Inflammatory macrophage treated with lipopolysaccharide for 1 hour (primary cell): ENCODE results near the gene HCN4.
A peak's percentile ranks its signal among the peaks of the same experiment; 100 is the strongest.

Source experiments
- DNase-seq, 2 donors: peaks; one replicate each; pipeline ENCODE4 v3.0.0-alpha.2; 2020 to 2022

HCN4 gene

GRCh38 chr15:73291441-73291840 lies 77.3 kb downstream of the HCN4 start:
- no peak for DNase-seq

GRCh38 chr15:73287019-73287418 lies 81.7 kb downstream of the HCN4 start:
- peak; percentile 70 to 80 for DNase-seq

DNA sequence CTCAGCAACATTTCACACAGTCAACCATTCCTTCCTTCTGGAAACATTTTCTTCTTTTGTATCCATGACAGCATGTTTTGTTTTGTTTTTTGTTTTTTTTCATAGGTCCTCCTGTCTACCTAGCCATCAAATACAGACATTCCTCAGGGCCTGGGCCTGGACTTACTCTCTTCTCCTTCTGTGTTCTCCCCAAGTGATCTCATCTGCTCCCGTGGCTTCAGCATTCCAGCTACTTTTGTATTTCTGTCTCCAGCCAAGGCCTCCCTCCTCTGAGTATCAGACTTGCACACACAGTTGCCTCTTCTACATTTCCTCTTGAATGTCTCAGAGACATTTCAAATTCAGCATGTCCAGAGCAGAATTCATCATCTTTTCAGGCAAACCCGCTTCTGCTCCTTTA lies 82.4 kb downstream of the HCN4 start:
- DNase-seq, result no peak

DNA sequence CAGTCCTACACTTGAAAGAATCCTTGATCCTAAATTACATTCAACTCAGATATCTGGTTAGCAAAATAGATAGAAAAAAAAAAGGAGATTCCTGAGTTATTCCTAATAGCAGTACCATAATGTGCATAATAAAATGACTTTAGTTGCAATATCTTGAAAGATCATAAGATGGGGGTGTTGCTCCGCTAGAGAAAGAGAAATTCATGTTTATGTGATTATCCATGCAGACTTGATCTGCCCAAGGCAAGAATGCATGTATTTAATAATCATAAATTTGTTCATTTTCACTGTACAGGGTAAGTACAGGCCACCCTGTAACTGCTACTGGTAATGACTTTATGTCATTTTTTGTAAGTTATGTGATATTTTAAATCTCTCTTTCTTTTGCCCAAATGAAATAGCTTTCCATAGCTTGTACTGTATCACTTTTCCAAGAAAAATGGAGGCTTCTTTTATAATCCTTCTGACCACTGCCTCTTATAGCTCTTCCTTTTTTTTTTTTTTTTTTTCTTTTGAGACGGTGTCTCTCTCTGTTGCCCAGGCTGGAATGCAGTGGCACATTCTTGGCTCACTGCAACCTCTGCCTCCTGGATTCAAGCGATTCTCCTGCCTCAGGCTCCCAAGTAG lies 84.6 kb downstream of the HCN4 start:
- peak in 1 of 2 donors; percentile 66 for DNase-seq

DNA sequence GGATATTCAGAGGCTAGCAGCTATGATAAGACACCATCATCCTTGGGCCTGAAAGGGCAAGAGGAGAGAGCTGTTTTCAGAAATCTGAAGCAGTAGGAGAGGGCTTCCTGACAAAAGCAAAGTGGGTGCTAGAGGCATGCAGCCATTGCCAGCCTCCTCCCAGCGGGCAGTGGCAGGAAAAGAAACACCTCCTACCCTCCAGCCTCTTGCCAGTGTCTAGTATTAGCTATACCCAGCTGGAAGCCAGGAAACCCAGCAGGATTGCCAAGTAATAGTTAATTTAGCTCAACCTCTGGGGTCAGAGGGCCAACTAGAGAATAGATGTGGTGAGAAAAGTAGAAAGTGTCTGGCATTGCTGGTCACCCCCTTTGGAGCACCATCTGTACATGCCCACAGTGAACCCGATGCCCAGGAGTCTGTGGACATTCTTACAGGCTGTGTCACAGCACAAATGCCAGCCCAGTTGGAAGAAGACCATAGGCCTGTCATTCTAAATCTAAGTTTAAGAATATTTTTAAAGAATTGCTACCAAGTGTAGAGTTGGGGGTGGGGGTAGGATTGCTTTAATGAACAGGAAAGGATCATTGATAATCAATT lies 85.3 kb downstream of the HCN4 start:
- no peak for DNase-seq

GRCh38 chr15:73282567-73283365 lies 86.0 kb downstream of the HCN4 start:
- no peak for DNase-seq

GRCh38 chr15:73275862-73276261 lies 92.9 kb downstream of the HCN4 start:
- no peak for DNase-seq

- peak; percentile 16 to 77 for DNase-seq
These were observed 95.4 kb downstream of the HCN4 start for GRCh38 chr15:73273181-73274002.

DNA sequence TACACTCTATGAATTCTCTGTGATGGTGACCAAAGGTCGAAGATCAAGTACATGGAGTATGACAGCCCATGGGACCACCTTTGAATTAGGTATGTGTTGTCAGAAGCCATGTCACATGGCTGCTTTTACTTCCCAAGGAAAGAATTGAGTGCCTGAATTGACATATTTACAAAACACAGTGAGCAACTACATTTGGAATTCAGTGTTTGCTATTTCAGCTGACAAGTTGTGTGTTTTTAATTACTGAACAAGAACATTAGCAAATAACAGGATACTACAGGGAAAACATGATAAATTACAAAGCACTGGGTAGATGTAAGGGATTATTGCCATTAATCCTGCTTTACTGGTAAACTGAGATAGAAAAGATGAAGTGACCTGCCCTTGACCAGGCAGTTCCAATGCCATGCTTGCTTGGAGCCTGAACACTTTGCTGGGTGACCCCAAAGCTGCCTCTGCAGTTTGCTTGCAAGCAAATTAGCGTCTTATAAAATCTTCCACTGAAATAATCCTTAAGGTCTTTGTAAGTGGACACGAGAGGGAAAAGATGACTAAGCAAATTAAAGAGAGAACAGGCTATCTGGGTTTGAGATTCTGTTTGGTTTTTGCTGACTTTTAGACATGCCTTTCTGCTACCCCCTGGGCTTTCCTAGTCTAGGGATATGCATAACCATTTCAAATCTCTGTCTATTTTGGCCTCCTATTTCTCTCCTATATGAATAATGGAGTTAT lies 98.2 kb downstream of the HCN4 start:
- DNase-seq, result no peak
